ENCODE measurements around the gene EYS.

GRCh38 chr6:65072500-65072899 is 634.5 kb downstream of the EYS start:
- TF ChIP-seq CTCF (IDR thresholded peaks at IDR 0.05; ENCODE audit: low read depth, low read length, poor library complexity, severe bottlenecking) (no peak), EZH2phosphoT487 (IDR thresholded peaks at IDR 0.05; ENCODE audit: borderline replicate concordance, low read length) (no peak)
